Urinary bladder (tissue), 4 donors: ENCODE measurements around the gene AFM. TPM values are rescaled to one million over a fixed set of nuclear protein-coding genes. Genes with fewer than 3 reads are reported as not detected.

Experiments
- DNase-seq: peaks from one replicate; pipeline ENCODE4 v3.0.0-alpha.2; 2015; ENCODE audit errors: extremely low spot score
- H3K27ac ChIP-seq: one replicate; pipeline ENCODE4 v1.5.1; 2013; ENCODE audit warnings: low read depth, mild to moderate bottlenecking, moderate library complexity
- H3K36me3 ChIP-seq: one replicate; pipeline ENCODE4 v1.6.1; 2013; ENCODE audit warnings: mild to moderate bottlenecking, moderate library complexity; ENCODE audit not compliant: insufficient read depth
- H3K4me1 ChIP-seq: one replicate; pipeline ENCODE4 v1.6.1; 2013; ENCODE audit warnings: mild to moderate bottlenecking, moderate library complexity; ENCODE audit not compliant: insufficient read depth
- H3K4me3 ChIP-seq: one replicate; pipeline ENCODE4 v1.5.1; 2013; ENCODE audit warnings: low read depth, low read length
- WGBS: extraction: QIAGEN DNeasy Blood & Tissue Kit; methylation state at CpG from one replicate; pipeline ENCODE4 v1.1.7; 2013; 5-methylcytosine and 5-hydroxymethylcytosine counted together
- polyA plus RNA-seq: library from polyadenylated mRNA; stranded (reverse); fragments of 200-250 nt; gene quantifications from one replicate; pipeline ENCODE4 v1.2.3, GENCODE V29; 2013
- total RNA-seq: library from RNA; depleted of rRNA; stranded (reverse); fragments of >200 nt; gene quantifications from one replicate; pipeline ENCODE4 v1.2.3, GENCODE V29; 2014
- donor health status: healthy with polysubstance abuse.
- donor health status: healthy.

Gene AFM
- total and polyA plus RNA-seq, 2 donors: 0.05 TPM; not detected in 1

DNA sequence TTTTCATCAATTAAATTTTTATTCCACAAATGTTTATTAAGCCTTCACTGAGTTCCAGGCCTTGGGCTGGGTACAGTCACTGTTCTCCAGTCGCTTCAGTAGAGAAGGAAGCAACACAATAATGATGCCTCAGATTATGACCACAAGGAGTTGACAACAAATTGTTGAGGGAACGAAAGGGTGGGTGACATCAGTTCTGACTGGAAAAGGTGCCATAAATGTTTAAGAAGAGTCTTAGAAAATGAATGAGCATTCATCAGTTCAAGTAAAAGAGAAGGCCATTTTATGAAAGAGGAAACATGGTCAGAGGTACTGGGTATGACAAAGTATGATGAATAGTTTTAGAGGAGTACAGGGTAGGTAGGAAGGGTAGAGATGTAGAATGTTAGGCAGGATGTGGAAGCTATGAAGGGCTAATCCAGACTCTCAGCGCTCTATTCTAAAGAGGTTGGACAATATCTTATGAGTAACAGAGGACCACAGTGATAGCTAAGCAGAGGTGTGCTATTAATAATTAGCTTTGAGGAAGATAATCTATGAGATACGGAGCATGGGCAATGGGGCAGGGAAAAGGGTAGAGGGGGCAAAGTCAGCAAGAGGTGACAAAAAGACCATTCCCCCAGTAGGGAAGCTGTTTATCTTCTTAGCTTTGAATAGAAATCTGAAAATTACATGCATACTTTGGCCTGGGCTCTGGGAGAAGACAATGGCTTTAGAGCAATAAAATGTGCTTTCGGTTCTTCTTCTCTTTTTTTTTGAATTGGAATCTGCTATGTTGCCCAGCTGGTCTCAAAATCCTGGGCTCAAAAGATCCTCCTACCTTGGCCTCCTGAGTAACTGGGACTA, 25.1 kb upstream of the AFM start:
- Histone ChIP-seq H3K4me1 (no peaks in the 10 kb centered on the region), H3K4me3 (no peak overlapping the region), H3K36me3 (no peaks in the 10 kb centered on the region), H3K27ac (no peak overlapping the region)
- DNase-seq: no peak
- WGBS: 82% methylated on average over 5 of the region's 5 CpGs

DNA sequence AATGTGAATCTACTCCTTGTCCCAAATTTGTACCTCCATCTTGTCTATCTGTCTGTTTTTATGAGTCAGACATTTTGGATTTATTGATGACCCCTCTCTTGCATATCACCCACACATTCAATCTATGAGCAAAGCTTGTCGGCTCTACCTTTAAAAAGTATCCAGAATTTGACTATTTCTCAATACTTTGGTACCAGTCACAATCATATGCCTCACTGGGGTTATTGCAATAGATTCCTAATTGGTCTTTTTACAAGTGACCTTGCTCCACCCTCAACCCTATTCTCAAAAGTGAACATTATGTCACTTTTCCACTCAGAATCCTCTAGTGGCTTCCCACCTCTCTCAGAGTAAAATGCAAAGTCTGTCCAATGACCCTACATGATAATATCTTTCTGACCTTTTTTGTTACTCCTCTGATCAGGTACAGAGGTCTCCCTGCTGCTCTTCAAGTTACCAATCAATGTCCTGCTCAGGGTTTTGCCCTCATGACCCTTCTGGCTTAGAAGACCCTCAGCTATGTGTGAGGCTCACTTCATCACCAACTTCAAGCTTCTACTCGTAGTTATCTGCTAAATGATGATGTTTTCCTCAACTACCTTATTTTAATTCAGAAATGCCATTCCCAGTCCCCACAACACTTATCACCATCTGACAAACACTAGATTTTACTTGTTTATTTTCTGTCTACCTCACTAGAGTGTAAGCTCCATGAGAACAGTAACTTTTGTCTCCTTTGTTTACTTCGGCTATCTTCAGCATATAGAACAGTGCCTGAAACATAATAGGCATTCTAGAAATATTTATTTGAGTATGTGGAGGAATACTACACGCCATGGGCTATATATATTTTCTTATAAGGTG, 23.1 kb upstream of the AFM start:
- H3K36me3 ChIP-seq: no peaks in the 10 kb centered on the region
- H3K4me3 ChIP-seq: no peak overlapping the region
- no peaks in the 10 kb centered on the region for H3K4me1 ChIP-seq
- no peak for DNase-seq
- H3K27ac ChIP-seq: no peak overlapping the region
- WGBS: 81% methylated on average over 4 of the region's 4 CpGs

DNA sequence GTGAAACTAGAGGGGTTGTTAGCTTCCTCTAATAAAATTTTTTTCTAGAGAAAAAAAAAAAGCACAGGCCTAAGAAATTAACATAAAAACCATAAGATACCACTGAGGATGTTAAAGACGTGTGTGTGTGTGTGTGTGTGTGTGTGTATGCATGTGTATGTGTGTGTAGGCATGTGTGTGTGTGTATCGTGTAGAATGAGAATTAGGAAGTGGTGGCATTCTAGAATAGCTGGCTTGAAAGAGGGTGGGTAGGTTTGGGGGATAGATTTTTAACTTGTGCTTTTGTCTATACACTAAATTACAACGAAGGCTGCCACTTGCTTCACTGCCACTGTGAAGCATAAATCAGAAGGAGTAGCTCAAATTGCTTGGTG, 22.5 kb upstream of the AFM start:
- H3K36me3 ChIP-seq: no peaks in the 10 kb centered on the region
- H3K4me1 ChIP-seq: no peaks in the 10 kb centered on the region
- H3K4me3 ChIP-seq: no peak overlapping the region
- no peak overlapping the region for H3K27ac ChIP-seq
- WGBS: 71% methylated on average over 3 of the region's 3 CpGs
- no peak for DNase-seq

GRCh38 chr4:73460913-73461522, 20.5 kb upstream of the AFM start:
- no peak overlapping the region for H3K4me3 ChIP-seq
- no peaks in the 10 kb centered on the region for H3K36me3 ChIP-seq
- no peak for DNase-seq
- WGBS: 86% methylated on average over 4 of the region's 4 CpGs
- H3K4me1 ChIP-seq: no peaks in the 10 kb centered on the region
- no peak overlapping the region for H3K27ac ChIP-seq

DNA sequence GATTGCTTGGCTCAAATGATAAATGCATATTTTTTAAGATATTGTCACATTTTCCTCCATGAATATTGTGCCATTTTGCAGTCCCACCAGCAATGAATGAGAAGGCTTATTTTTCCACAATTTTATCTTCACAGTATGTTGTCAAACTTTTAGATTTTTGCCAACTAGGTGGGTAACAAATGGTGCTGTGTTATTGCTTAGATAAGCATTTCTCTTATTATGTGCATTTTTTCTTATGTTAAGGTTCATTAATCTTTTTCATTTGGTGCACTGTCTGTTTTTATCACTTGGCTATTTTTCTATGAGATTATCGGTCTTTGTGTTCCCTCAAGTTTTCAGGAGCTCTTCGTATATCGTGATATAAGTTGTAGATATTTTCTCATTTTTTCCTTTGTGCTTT, 13.4 kb upstream of the AFM start:
- no peak for DNase-seq
- WGBS: 94% methylated on average over 3 of the region's 3 CpGs
- no peak overlapping the region for H3K4me3 ChIP-seq
- H3K4me1 ChIP-seq: no peaks in the 10 kb centered on the region
- H3K27ac ChIP-seq: no peak overlapping the region
- H3K36me3 ChIP-seq: no peaks in the 10 kb centered on the region

GRCh38 chr4:73470728-73471127, 10.8 kb upstream of the AFM start:
- 75% methylated on average over 1 of the region's 1 CpG for WGBS
- H3K36me3 ChIP-seq: no peaks in the 10 kb centered on the region
- no peak overlapping the region for H3K4me3 ChIP-seq
- H3K4me1 ChIP-seq: no peaks in the 10 kb centered on the region
- DNase-seq: no peak
- no peak overlapping the region for H3K27ac ChIP-seq

DNA sequence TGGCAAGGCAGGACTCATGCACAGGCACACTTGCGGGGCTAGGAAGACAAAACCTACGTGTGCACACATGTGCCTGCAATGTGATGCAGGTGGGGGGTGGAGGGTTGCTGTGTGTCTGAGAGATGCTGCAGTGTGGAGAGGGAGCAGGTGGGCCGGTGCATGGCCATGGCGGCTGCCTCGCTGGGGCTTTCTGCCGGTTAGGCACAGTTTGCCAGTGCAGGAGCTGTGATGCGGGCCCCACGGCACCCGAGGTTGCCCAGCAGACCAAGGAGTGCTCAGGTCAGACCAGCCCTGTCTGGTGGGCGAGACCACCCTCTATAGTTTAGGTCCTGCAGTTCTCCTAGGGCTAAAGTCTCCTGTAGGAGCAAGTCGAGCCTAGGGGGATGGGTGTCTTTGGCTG, 4.4 kb upstream of the AFM start:
- no peak for DNase-seq
- 84% methylated on average over 11 of the region's 11 CpGs for WGBS
- Histone ChIP-seq H3K4me1 (no peaks in the 10 kb centered on the region), H3K36me3 (no peaks in the 10 kb centered on the region), H3K4me3 (no peak overlapping the region), H3K27ac (no peak overlapping the region)

DNA sequence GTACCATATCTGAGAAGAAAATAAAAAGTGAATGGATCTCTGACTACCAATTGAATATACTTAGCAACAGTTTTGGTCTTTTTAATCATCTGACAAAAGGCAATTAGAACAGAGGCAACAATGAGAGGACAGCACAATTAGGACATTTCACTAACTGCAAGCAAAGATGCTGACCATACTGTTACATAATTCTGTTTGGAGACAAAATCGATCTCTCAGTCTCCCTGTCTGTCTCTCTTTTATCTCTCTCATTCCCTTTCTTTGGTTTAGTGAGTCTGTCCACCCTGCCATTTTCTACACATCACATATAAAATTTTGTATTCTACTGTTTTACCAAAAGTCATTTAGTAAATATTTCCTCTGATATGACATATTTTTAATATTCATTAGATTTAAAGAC, 2.2 kb upstream of the AFM start:
- H3K4me3 ChIP-seq: no peak overlapping the region
- H3K27ac ChIP-seq: no peak overlapping the region
- 77% methylated on average over 1 of the region's 1 CpG for WGBS
- H3K4me1 ChIP-seq: no peaks in the 10 kb centered on the region
- DNase-seq: no peak
- no peaks in the 10 kb centered on the region for H3K36me3 ChIP-seq

- Histone ChIP-seq H3K4me1 (no peaks in the 10 kb centered on the region), H3K4me3 (no peak overlapping the region), H3K27ac (no peak overlapping the region), H3K36me3 (no peaks in the 10 kb centered on the region)
- DNase-seq: no peak
Measured at GRCh38 chr4:73485085-73485484, 3.5 kb downstream of the AFM start.

DNA sequence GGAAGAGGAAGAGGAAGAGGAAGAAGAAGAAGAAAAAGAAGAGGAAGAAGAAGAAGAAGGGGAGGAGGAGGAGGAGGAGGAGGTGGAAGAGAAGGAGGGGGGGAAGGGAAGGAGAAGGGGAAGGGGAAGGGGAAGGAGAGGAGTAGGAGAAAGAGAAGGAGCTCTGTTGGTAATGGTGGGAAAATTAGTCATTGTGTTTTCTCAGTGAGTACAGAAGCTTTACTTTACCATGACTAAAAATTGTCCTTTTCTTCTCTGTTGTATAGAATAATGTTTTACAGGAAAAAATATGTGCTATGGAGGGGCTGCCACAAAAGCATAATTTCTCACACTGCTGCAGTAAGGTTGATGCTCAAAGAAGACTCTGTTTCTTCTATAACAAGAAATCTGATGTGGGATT, 4.1 kb downstream of the AFM start:
- Histone ChIP-seq H3K36me3 (no peaks in the 10 kb centered on the region), H3K27ac (no peak overlapping the region), H3K4me1 (no peaks in the 10 kb centered on the region), H3K4me3 (no peak overlapping the region)
- no peak for DNase-seq

GRCh38 chr4:73486497-73486896, 5.0 kb downstream of the AFM start:
- Histone ChIP-seq H3K36me3 (no peaks in the 10 kb centered on the region), H3K4me1 (no peaks in the 10 kb centered on the region), H3K4me3 (no peak overlapping the region), H3K27ac (no peak overlapping the region)
- no peak for DNase-seq
- 25% methylated on average over 1 of the region's 1 CpG for WGBS

GRCh38 chr4:73487233-73487632, 5.7 kb downstream of the AFM start:
- WGBS: 93% methylated on average over 1 of the region's 1 CpG
- no peak overlapping the region for H3K27ac ChIP-seq
- H3K4me3 ChIP-seq: no peak overlapping the region
- no peaks in the 10 kb centered on the region for H3K36me3 ChIP-seq
- no peak for DNase-seq
- no peaks in the 10 kb centered on the region for H3K4me1 ChIP-seq

GRCh38 chr4:73499996-73500765, 18.6 kb downstream of the AFM start:
- WGBS: 56% methylated on average over 4 of the region's 4 CpGs
- Histone ChIP-seq H3K36me3 (no peaks in the 10 kb centered on the region), H3K4me1 (no peaks in the 10 kb centered on the region), H3K27ac (no peak overlapping the region), H3K4me3 (no peak overlapping the region)
- DNase-seq: no peak
